Measurements from ENCODE around the gene ZMYND8. TPM values are rescaled to one million over a fixed set of nuclear protein-coding genes. Genes with fewer than 3 reads are reported as not detected.

The ZMYND8 gene
- polyA plus RNA-seq, 1 donor from 2014 or later: 16.8 TPM

DNA sequence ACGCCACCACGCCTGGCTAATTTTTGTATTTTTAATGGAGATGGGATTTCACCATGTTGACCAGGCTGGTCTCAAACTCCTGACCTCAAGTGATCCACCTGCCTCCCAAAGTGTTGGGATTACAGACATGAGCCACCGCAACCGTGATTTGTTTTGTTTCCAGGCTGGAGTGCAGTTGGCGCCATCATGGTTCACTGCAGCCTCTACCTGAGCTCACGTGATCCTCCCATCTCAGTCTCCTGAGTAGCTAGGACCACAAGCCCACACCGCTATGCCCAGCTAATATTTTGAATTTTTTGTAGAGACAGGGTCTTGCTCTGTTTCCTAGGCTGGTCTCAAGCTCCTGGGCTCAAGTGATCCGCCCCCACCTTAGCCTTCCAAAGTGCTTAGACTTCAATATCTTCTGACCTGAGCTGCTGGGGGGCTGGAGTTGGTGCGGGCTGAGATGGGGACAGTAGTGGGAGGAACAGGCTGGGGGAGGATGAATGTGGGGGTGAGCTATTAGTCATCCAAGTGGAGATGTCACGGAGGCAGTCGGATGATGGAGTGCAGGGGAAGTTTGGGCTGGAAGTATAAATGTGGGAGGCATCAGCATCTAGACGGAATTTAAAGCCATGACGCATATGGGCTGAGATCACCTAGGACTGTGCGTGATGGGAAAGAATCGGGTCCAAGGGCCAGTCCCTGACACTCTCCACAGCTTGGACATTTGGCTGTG lies 23.1 kb upstream of the ZMYND8 start:
- TF ChIP-seq, protein P1, sequence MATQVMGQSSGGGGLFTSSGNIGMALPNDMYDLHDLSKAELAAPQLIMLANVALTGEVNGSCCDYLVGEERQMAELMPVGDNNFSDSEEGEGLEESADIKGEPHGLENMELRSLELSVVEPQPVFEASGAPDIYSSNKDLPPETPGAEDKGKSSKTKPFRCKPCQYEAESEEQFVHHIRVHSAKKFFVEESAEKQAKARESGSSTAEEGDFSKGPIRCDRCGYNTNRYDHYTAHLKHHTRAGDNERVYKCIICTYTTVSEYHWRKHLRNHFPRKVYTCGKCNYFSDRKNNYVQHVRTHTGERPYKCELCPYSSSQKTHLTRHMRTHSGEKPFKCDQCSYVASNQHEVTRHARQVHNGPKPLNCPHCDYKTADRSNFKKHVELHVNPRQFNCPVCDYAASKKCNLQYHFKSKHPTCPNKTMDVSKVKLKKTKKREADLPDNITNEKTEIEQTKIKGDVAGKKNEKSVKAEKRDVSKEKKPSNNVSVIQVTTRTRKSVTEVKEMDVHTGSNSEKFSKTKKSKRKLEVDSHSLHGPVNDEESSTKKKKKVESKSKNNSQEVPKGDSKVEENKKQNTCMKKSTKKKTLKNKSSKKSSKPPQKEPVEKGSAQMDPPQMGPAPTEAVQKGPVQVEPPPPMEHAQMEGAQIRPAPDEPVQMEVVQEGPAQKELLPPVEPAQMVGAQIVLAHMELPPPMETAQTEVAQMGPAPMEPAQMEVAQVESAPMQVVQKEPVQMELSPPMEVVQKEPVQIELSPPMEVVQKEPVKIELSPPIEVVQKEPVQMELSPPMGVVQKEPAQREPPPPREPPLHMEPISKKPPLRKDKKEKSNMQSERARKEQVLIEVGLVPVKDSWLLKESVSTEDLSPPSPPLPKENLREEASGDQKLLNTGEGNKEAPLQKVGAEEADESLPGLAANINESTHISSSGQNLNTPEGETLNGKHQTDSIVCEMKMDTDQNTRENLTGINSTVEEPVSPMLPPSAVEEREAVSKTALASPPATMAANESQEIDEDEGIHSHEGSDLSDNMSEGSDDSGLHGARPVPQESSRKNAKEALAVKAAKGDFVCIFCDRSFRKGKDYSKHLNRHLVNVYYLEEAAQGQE (IDR thresholded peaks at IDR 0.05; ENCODE audit: borderline replicate concordance): no peak
- TF ChIP-seq SMC3 (conservative IDR thresholded peaks at IDR 0.05; ENCODE audit: poor library complexity) (no peak), POLR2AphosphoS5 (IDR thresholded peaks at IDR 0.05) (no peak), EP300 (conservative IDR thresholded peaks at IDR 0.05; ENCODE audit: poor library complexity, severe bottlenecking) (no peak), MXI1 (conservative IDR thresholded peaks at IDR 0.05; ENCODE audit: poor library complexity, severe bottlenecking) (no peak), RAD21 (conservative IDR thresholded peaks at IDR 0.05) (no peak), TAF1 (IDR thresholded peaks at IDR 0.05; ENCODE audit: low read depth) (no peak), EZH2 (IDR thresholded peaks at IDR 0.05; ENCODE audit: borderline replicate concordance, insufficient read depth, low read length, poor library complexity, severe bottlenecking) (no peak)
- TF ChIP-seq, protein P2, sequence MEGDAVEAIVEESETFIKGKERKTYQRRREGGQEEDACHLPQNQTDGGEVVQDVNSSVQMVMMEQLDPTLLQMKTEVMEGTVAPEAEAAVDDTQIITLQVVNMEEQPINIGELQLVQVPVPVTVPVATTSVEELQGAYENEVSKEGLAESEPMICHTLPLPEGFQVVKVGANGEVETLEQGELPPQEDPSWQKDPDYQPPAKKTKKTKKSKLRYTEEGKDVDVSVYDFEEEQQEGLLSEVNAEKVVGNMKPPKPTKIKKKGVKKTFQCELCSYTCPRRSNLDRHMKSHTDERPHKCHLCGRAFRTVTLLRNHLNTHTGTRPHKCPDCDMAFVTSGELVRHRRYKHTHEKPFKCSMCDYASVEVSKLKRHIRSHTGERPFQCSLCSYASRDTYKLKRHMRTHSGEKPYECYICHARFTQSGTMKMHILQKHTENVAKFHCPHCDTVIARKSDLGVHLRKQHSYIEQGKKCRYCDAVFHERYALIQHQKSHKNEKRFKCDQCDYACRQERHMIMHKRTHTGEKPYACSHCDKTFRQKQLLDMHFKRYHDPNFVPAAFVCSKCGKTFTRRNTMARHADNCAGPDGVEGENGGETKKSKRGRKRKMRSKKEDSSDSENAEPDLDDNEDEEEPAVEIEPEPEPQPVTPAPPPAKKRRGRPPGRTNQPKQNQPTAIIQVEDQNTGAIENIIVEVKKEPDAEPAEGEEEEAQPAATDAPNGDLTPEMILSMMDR (IDR thresholded peaks at IDR 0.05; ENCODE audit: poor library complexity, severe bottlenecking): no peak
- no peaks in the 10 kb centered on the region for H3K27me3 ChIP-seq (ENCODE audit: insufficient read depth, low read depth, low read length)
- H3K9me2 ChIP-seq (ENCODE audit: insufficient read depth, low read length): no peaks in the 10 kb centered on the region
- H3K27ac ChIP-seq (ENCODE audit: low read length): no peak overlapping the region
- no peaks in the 10 kb centered on the region for H3K79me2 ChIP-seq (replicated peaks; ENCODE audit: insufficient read depth, low read length)
- H3K36me3 ChIP-seq (ENCODE audit: insufficient read depth, low read length): no peaks in the 10 kb centered on the region
- H3K4me2 ChIP-seq (ENCODE audit: low read length): no peak overlapping the region
- no peak overlapping the region for H2AFZ ChIP-seq (ENCODE audit: low read depth, low read length)
- H3K4me3 ChIP-seq (ENCODE audit: low read length): no peak overlapping the region
- H3F3A ChIP-seq (ENCODE audit: insufficient read depth, low read length, poor library complexity, severe bottlenecking): no peaks in the 10 kb centered on the region
- no peaks in the 10 kb centered on the region for H4K20me1 ChIP-seq (ENCODE audit: insufficient read depth)
- H3K9me3 ChIP-seq (ENCODE audit: low read length): no peaks in the 10 kb centered on the region
- H3K9ac ChIP-seq (ENCODE audit: low read length): no peak overlapping the region

DNA sequence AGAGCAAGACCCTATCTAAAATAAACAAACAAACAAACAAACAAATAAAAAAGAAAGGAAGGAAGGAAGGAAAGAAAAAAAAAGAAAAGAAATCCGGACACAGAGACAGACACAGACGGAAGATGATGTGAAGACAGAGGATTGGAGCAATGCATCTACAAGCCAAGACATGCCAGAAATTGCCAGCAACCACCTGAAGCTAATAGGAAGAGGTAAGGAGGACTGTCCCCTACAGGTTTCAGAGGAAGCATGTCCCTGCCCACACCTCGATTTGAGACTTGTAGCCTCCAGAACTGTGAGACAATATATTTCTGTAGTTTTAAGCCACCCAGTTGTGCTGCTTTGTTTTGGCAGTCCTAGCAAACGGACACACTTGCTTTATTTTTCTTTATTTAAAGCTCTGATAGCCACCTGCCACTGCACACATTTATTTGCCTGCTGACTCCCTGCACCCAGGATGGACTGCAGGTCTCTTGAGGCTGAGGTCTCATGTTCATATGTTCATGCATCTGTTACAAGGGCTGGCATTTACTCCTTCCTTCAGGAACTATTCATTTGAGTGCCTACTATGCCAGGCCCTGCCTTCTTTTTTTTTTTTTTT lies 20.7 kb upstream of the ZMYND8 start:
- TF ChIP-seq SMC3 (conservative IDR thresholded peaks at IDR 0.05; ENCODE audit: poor library complexity): no peak
- no peak for TF ChIP-seq MXI1 (conservative IDR thresholded peaks at IDR 0.05; ENCODE audit: poor library complexity, severe bottlenecking)
- TF ChIP-seq, protein P2 (IDR thresholded peaks at IDR 0.05; ENCODE audit: poor library complexity, severe bottlenecking): no peak
- no peak for TF ChIP-seq EP300 (conservative IDR thresholded peaks at IDR 0.05; ENCODE audit: poor library complexity, severe bottlenecking)
- no peak for TF ChIP-seq EZH2 (IDR thresholded peaks at IDR 0.05; ENCODE audit: borderline replicate concordance, insufficient read depth, low read length, poor library complexity, severe bottlenecking)
- no peak for TF ChIP-seq POLR2AphosphoS5 (IDR thresholded peaks at IDR 0.05)
- no peak for TF ChIP-seq RAD21 (conservative IDR thresholded peaks at IDR 0.05)
- TF ChIP-seq, protein P1 (IDR thresholded peaks at IDR 0.05; ENCODE audit: borderline replicate concordance): no peak
- no peak for TF ChIP-seq TAF1 (IDR thresholded peaks at IDR 0.05; ENCODE audit: low read depth)
- H3K79me2 ChIP-seq (replicated peaks; ENCODE audit: insufficient read depth, low read length): no peaks in the 10 kb centered on the region
- no peaks in the 10 kb centered on the region for H3K9me3 ChIP-seq (ENCODE audit: low read length)
- no peak overlapping the region for H3K9ac ChIP-seq (ENCODE audit: low read length)
- no peak overlapping the region for H2AFZ ChIP-seq (ENCODE audit: low read depth, low read length)
- H3K27ac ChIP-seq (ENCODE audit: low read length): no peak overlapping the region
- no peaks in the 10 kb centered on the region for H3K9me2 ChIP-seq (ENCODE audit: insufficient read depth, low read length)
- H4K20me1 ChIP-seq (ENCODE audit: insufficient read depth): no peaks in the 10 kb centered on the region
- no peaks in the 10 kb centered on the region for H3K27me3 ChIP-seq (ENCODE audit: insufficient read depth, low read depth, low read length)
- no peak overlapping the region for H3K4me2 ChIP-seq (ENCODE audit: low read length)
- no peak overlapping the region for H3K4me3 ChIP-seq (ENCODE audit: low read length)
- H3K36me3 ChIP-seq (ENCODE audit: insufficient read depth, low read length): no peaks in the 10 kb centered on the region
- H3F3A ChIP-seq (ENCODE audit: insufficient read depth, low read length, poor library complexity, severe bottlenecking): no peaks in the 10 kb centered on the region
